HG02870 (cell line): ENCODE data around the gene TTLL3.
"Not testable (repeated sequence)": the region's sequence is repeated elsewhere in the genome, so short reads cannot be mapped to it uniquely, and the experiment has no call there.

ENCODE experiments used
- ATAC-seq: cut with Tn5 transposase; IDR thresholded peaks from one replicate; pipeline ENCODE4 v1.9.1; 2021; ENCODE audit warnings: mild to moderate bottlenecking, moderate library complexity; ENCODE audit not compliant: unreplicated experiment

Gene TTLL3

DNA sequence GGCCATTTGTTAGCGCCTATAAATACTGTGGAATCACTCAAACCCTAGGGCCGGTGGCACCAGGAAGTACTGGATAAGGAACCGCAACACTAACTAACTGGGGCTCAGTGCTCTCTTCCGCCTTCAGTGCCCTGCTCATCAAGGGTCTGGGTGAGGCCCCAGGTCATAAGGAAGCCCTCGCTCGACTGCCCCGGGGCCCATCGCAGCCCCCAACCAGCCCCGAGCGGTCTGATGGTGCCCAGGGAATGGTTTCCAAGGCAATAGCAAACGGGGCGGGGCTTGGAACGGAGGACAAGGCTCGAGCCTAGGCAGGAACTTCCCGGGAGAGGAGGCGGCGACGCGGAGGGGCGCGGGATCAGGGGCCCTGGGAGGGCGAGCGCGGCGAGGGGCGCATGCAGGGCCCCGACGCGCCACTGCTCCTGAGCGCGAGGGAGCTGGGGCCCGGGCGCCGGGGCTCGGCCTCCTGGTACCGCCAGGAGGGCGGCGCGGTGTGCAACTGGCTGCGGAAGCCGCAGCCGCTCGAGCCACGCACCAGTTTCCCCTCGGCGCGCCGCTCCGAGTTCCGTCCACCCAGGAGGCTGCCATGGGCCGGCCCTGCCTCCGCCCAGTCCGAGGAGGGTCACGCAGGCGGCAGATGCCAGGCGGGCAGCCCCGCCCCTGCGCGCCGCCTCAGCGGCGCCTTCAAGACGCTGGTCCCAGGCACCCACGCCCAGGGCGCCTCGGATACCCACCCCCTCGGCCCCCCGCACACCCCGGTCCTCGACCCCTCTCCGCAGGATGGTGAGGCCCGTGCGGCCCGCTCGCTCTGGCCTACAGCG, at the start of gene TTLL3:
Gene TTLL3, plus strand, starts transcription at position 648 of the 818 bp plus-strand sequence. CDS start 400 bp downstream, outside the sequence.
- ATAC-seq, result peak; percentile 45

- ATAC-seq, result no peak
These were observed 49.1 kb upstream of the TTLL3 start for GRCh38 chr3:9760779-9761505.

GRCh38 chr3:9761919-9762318, 48.1 kb upstream of the TTLL3 start:
- ATAC-seq, result no peak

- no peak for ATAC-seq
These were observed 47.2 kb upstream of the TTLL3 start for GRCh38 chr3:9762871-9763270.

GRCh38 chr3:9765865-9766264, 44.2 kb upstream of the TTLL3 start:
- ATAC-seq, result no peak

GRCh38 chr3:9767418-9767817, 42.6 kb upstream of the TTLL3 start:
- ATAC-seq, result no peak

DNA sequence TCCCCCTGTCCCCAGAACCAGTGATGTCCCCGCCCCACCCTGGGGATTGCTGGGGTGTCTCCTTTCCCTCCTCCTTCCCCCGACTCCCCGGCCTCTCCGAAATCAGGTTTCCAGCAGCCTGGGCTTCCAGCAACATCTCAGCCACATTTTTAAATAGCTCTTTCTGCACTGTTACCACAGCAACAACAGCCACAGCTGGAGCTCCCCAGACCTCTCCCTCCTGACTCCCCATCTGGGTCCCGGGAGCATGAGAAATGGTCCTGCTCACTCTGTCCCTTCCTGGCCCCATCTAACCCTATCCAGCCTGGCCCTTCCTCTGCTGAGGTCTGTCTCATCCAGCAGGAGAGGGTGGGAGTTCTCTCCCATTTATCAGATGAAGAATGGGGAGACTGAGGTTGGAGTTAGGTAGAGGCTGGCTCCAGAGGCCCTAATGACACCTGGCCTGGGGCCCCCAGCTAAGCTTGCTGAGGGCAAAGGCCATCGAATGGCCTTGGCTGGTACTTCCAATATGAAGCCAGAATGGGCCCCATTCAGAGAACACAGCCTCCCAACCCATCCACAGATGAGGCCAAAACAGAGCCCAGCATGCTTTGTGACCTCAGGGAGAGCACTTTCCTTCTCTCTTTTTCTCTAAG, 41.8 kb upstream of the TTLL3 start:
- no peak for ATAC-seq

GRCh38 chr3:9769012-9769411, 41.0 kb upstream of the TTLL3 start:
- no peak for ATAC-seq

GRCh38 chr3:9769426-9770275, 40.4 kb upstream of the TTLL3 start, which contains the start of gene CAMK1:
Gene CAMK1, minus strand, starts transcription at chr3:9769947. Its CDS starts 2,198 bp downstream, at chr3:9767749.
- ATAC-seq, result peak; percentile 57

DNA sequence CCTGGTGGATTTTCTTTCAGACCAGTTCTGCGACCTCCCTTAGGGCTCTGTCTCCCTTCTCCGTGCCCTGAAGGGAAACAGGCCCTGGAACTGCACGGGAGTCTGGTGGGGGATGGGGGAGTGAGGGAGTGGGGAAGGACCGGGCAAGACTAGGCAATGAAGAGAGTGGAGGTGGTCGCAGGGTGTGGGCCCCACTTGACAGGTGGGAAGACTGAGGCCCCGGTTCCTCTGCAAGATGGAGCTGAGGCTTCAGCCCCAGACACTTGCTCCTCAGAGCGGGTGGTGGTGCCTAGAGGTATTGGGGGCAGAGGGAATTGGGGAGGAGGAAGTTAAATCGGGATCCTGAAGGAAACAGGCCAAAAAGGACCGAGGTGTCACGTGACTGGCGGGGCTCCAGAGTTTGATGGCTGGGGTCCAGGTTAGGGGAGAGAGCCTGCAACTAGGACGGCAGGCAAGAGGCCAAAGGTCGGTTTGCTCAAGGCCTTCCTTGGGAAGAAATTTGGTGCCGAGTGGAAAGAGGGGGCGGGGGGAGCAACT, 39.7 kb upstream of the TTLL3 start:
- no peak for ATAC-seq

DNA sequence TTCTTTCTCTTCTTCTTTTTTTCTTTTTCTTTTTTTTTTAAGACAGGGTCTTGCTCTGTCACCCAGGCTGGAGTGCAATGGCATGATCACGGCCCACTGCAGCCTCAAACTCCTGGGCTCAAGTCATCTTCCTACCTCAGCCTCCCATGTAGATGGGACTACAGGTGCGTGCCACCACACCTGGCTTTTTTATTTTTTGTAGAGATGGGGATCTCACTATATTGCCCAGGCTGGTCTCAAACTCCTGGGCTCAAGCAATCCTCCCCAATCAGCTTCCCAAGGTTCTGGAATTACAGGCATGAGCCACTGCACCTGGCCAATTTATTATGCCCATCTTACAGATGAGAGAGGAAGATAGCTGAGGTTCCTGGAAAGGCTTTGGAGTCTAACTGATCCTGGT, 39.1 kb upstream of the TTLL3 start:
- not testable (repeated sequence) for ATAC-seq

DNA sequence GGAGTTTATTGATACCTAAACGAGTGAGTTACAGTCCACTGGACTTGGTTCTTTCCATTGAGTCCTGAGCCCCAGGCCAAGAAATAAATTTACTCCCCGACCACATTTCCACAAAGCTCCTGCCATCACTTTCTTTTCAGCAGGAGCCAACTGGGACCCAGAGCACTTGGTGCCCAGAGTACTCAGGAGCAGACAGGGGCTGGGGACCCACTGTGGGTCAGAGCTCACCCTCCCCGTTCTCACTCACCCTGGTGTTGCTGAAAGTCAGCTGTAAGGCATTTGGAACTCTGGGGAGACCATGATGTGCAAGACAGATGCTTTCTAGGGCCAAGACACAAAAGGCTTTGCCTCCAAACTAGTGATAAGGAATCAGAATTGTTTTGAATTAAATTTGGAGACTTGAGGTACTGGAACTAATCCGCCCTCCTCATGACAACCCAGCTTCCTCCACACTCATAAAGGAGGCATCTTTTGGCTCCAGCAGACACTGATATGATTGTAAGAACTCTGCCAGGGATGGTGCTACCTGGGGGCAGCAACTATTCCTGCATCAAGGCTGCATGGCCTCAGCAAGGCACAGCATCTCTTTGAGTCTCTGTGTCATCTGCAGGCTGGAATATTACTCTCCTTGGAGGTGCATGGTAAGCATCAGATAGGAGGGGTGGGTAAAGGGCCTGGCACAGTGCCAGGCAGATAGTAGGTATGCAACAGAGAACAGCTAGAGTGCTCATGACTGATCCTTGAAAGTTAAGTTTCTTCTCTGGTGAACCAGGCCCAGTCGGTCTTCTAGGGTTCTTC, 33.0 kb upstream of the TTLL3 start:
- ATAC-seq, result no peak

DNA sequence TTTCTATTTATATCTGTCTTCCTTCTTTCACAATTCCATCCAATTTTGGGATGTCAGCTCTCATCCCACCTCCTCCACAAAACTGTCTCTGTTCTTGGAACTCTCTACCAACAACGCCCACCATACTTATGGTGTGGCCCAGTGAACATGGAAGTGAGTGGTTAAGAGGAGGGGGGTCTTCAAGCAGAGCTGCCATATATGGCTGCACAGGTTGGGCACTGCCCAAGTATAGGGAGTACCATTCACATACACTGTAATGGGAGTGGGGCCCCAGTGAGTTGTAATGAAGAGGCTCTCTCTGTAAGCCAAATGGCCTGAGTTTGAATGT, 32.4 kb upstream of the TTLL3 start:
- no peak for ATAC-seq

DNA sequence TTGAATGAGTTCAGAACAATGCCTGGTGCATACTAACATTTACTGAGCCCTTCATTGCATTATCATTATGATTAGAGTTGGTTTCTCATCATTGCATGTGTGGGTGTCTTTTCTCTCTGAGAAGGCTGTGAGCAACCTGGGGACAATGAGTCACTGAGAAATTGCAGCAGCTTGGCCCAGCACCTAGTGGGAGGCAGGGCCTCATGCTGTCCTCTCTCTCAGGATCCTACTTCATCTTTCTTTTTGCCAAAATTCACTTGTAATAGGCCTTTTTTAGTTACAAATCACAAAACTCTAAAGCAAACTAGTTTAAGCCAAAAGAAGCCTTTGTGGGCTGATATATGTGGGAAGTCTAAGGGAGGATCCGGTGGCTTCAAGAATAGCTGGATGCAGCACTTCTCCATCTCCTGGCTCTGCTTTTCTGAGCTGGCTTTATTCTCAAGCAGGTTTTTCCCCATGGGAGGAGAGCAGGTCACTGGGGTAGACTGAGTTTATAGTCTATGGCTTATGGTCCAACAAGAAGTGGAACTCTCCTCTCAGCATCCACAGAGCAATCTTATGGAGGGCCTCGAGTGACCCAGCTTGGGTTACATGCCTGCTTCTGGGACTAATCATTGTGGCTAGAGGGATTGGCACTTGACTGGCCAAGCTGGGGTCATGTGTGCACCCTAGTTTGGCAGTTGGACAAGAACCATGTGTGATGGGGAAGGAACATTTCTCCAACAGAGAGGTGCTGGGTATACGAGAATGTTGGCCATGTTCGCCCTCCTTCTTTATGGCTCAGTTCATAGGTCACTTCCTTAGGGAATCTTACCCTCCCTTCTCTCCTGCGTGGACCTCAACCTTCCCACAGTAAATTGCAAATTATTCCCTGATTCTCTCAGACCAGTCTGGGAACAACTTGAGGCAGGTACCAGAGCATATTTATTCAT, 31.7 kb upstream of the TTLL3 start:
- ATAC-seq, result no peak

- no peak for ATAC-seq
These were observed 30.9 kb upstream of the TTLL3 start for GRCh38 chr3:9779075-9779593.

- peak; percentile 51 for ATAC-seq
These were observed 30.2 kb upstream of the TTLL3 start for GRCh38 chr3:9779721-9780457.

DNA sequence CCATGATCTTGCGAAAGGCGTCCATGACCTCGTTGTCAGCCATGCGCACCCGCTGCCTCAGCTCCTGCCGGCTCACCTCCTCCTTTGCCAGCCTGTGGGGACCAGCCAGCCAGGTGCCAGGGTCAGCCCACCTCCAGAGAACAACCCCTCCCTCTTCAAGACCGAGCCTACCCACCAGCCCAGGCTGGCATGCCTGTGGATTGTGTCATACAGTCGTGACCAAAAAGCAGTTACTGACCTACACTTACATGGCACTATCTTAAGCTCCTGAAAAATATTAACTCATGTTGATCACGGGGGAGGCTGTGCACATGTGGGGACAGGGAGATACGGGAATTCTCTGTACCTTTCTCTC, 29.6 kb upstream of the TTLL3 start:
- ATAC-seq, result no peak

DNA sequence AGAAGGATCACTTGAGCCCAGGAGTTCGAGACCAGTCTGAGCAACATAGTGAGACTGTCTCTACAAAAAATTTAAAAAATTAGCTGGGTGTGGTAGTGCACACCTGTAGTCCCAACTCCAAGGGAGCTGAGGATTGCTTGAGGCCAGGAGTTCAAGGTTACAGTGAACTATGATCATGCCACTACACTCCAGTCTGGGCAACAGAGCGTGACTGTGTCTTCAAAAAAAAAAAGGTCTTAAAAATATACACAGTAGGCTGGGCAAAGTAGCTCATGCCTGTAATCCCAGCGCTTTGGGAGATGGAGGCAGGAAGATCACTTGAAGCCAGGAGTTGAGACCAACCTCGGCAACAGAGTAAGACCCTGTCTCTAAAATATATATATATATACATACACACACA, 29.2 kb upstream of the TTLL3 start:
- ATAC-seq, result no peak
